SK-N-SH treated with all-trans-retinoic acid at 6 μM for 48 hours (cell line): Measurements from ENCODE around the gene GRIN1.
A peak's percentile ranks its signal among the peaks of the same experiment; 100 is the strongest.

Source experiments
- ATAC-seq: fragments of 200-7000 bp; cut with Tn5 transposase; 3 replicates; pipeline ENCODE4 v1.9.1; 2020; ENCODE audit warnings: mild to moderate bottlenecking, moderate library complexity
- ARNTL ChIP-seq: fragments of 450-650 bp; formaldehyde crosslinking; IDR thresholded peaks from 2 replicates; pipeline ENCODE4 v1.5.0; 2020; ENCODE audit warnings: low read depth, mild to moderate bottlenecking, moderate library complexity, borderline replicate concordance
- BACH2 ChIP-seq: fragments of 250-450 bp; sonication (Bioruptor Pico); IDR thresholded peaks from 2 replicates; pipeline ENCODE4 v1.9.0; 2021; ENCODE audit warnings: mild to moderate bottlenecking, borderline replicate concordance
- CREB5 ChIP-seq: fragments of 250-450 bp; sonication (Bioruptor Pico); IDR thresholded peaks from 2 replicates; pipeline ENCODE4 v1.5.1; 2020; ENCODE audit warnings: low read depth, mild to moderate bottlenecking, moderate library complexity
- CSDC2 ChIP-seq: fragments of 250-450 bp; sonication (Bioruptor Pico); IDR thresholded peaks from 2 replicates; pipeline ENCODE4 v1.5.0; 2020; ENCODE audit warnings: mild to moderate bottlenecking, moderate library complexity
- GLIS3 ChIP-seq: fragments of 250-450 bp; sonication (Bioruptor Pico); IDR thresholded peaks from 2 replicates; pipeline ENCODE4 v1.5.0; 2020; ENCODE audit warnings: mild to moderate bottlenecking, moderate library complexity
- ISL1 ChIP-seq: fragments of 250-450 bp; sonication (Bioruptor Pico); IDR thresholded peaks from 2 replicates; pipeline ENCODE4 v2.1.2; 2022; ENCODE audit warnings: mild to moderate bottlenecking, moderate library complexity
- PATZ1 ChIP-seq: fragments of 250-450 bp; sonication (Bioruptor Pico); IDR thresholded peaks from 2 replicates; pipeline ENCODE4 v1.8.0; 2020; ENCODE audit warnings: mild to moderate bottlenecking, moderate library complexity, borderline replicate concordance
- POU6F1 ChIP-seq: fragments of 250-450 bp; sonication (Bioruptor Pico); IDR thresholded peaks from 2 replicates; pipeline ENCODE4 v1.8.0; 2021; ENCODE audit warnings: low read depth, mild to moderate bottlenecking, moderate library complexity, borderline replicate concordance
- PPARA ChIP-seq: fragments of 250-450 bp; sonication (Bioruptor Pico); IDR thresholded peaks from 2 replicates; pipeline ENCODE4 v1.5.0; 2020; ENCODE audit warnings: mild to moderate bottlenecking, borderline replicate concordance
- RARB ChIP-seq: fragments of 250-450 bp; sonication (Bioruptor Pico); IDR thresholded peaks from 2 replicates; pipeline ENCODE4 v1.8.0; 2021; ENCODE audit warnings: mild to moderate bottlenecking, moderate library complexity
- SNAI2 ChIP-seq: fragments of 250-450 bp; sonication (Bioruptor Pico); IDR thresholded peaks from 2 replicates; pipeline ENCODE4 v1.5.0; 2020; ENCODE audit warnings: mild to moderate bottlenecking, moderate library complexity
- TCF4 ChIP-seq: fragments of 250-450 bp; sonication (Bioruptor Pico); IDR thresholded peaks from 2 replicates; pipeline ENCODE4 v1.8.0; 2021; ENCODE audit warnings: mild to moderate bottlenecking, moderate library complexity, borderline replicate concordance
- TSHZ2 ChIP-seq: fragments of 250-450 bp; sonication (Bioruptor Pico); IDR thresholded peaks from 2 replicates; pipeline ENCODE4 v1.5.0; 2020; ENCODE audit warnings: mild to moderate bottlenecking, moderate library complexity
- ZC3H10 ChIP-seq: fragments of 250-450 bp; sonication (Bioruptor Pico); IDR thresholded peaks from 2 replicates; pipeline ENCODE4 v1.5.1; 2021; ENCODE audit warnings: mild to moderate bottlenecking, moderate library complexity
- ZFP3 ChIP-seq: fragments of 250-450 bp; sonication (Bioruptor Pico); IDR thresholded peaks from 2 replicates; pipeline ENCODE4 v1.5.0; 2020; ENCODE audit warnings: mild to moderate bottlenecking, moderate library complexity
- ZFP30 ChIP-seq: fragments of 450-650 bp; formaldehyde crosslinking; IDR thresholded peaks from 2 replicates; pipeline ENCODE4 v1.5.0; 2022; ENCODE audit warnings: mild to moderate bottlenecking, moderate library complexity
- ZNF565 ChIP-seq: fragments of 450-650 bp; formaldehyde crosslinking; conservative IDR thresholded peaks from 2 replicates; pipeline ENCODE4 v1.5.0; 2020; ENCODE audit warnings: low read depth, mild to moderate bottlenecking, moderate library complexity
- ZNF70 ChIP-seq: fragments of 450-650 bp; formaldehyde crosslinking; IDR thresholded peaks from 2 replicates; pipeline ENCODE4 v1.5.0; 2020; ENCODE audit warnings: mild to moderate bottlenecking, moderate library complexity
- ZNF8 ChIP-seq: fragments of 450-650 bp; formaldehyde crosslinking; IDR thresholded peaks from 2 replicates; pipeline ENCODE4 v1.5.0; 2020; ENCODE audit warnings: mild to moderate bottlenecking, moderate library complexity
- TF ChIP-seq, protein P1 (sequence below): fragments of 250-450 bp; sonication (Bioruptor Pico); IDR thresholded peaks from 2 replicates; pipeline ENCODE4 v1.5.1; 2021; ENCODE audit warnings: mild to moderate bottlenecking, moderate library complexity

The GRIN1 gene

GRCh38 chr9:137138722-137139467 is at the start of gene GRIN1:
TSS of gene GRIN1 (plus strand) at chr9:137139154. CDS start at chr9:137139487, 333 bp downstream.
- peak; percentile 70 for ATAC-seq
- no peak for TF ChIP-seq POU6F1 (CRISPR knock-in tag)
- no peak for TF ChIP-seq GLIS3 (CRISPR knock-in tag)
- TF ChIP-seq SNAI2 (CRISPR knock-in tag): no peak
- TF ChIP-seq, protein P1, sequence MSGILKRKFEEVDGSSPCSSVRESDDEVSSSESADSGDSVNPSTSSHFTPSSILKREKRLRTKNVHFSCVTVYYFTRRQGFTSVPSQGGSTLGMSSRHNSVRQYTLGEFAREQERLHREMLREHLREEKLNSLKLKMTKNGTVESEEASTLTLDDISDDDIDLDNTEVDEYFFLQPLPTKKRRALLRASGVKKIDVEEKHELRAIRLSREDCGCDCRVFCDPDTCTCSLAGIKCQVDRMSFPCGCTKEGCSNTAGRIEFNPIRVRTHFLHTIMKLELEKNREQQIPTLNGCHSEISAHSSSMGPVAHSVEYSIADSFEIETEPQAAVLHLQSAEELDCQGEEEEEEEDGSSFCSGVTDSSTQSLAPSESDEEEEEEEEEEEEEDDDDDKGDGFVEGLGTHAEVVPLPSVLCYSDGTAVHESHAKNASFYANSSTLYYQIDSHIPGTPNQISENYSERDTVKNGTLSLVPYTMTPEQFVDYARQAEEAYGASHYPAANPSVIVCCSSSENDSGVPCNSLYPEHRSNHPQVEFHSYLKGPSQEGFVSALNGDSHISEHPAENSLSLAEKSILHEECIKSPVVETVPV: no peak
- TF ChIP-seq ZNF70: no peak
- no peak for TF ChIP-seq PPARA (CRISPR knock-in tag)
- TF ChIP-seq ZFP30 (CRISPR knock-in tag): no peak
- TF ChIP-seq ZFP3: no peak
- no peak for TF ChIP-seq ZNF565 (CRISPR knock-in tag)
- TF ChIP-seq TCF4 (CRISPR knock-in tag): no peak
- no peak for TF ChIP-seq ARNTL (CRISPR knock-in tag)
- no peak for TF ChIP-seq PATZ1 (CRISPR knock-in tag)
- TF ChIP-seq TSHZ2 (CRISPR knock-in tag): no peak
- no peak for TF ChIP-seq ZC3H10 (CRISPR knock-in tag)
- no peak for TF ChIP-seq RARB (CRISPR knock-in tag)
- TF ChIP-seq CSDC2 (CRISPR knock-in tag): no peak
- TF ChIP-seq ISL1 (CRISPR knock-in tag): no peak
- TF ChIP-seq BACH2 (CRISPR knock-in tag): no peak

GRCh38 chr9:137089232-137089947 is 49.6 kb upstream of the GRIN1 start:
- TF ChIP-seq CREB5 (no peak), SNAI2 (CRISPR knock-in tag) (no peak), ARNTL (CRISPR knock-in tag) (no peak), PATZ1 (CRISPR knock-in tag) (no peak), ZNF70 (no peak), ZNF565 (CRISPR knock-in tag) (no peak), ZNF8 (no peak), TSHZ2 (CRISPR knock-in tag) (no peak)
- ATAC-seq: no peak
